Tibial artery (tissue), 4 donors: ENCODE measurements around the gene FAM83G.

ENCODE experiments used
- DNase-seq, 2 donors: peaks; one replicate each; pipeline ENCODE4 v3.0.0-alpha.2; 2019
- H3K27ac ChIP-seq, 2 donors: fragments of 200-600 bp; sonication (generic) in 1 of 2; 1 replicate in 1 of 2; 2 replicates in 1 of 2; pipeline ENCODE4 v1.5.1; 2018 to 2019; ENCODE audit warnings: mild to moderate bottlenecking in 1 of 2
- H3K27me3 ChIP-seq, 2 donors: fragments of 200-600 bp; sonication (generic) in 1 of 2; one replicate each; pipeline versions ENCODE4 v1.5.1 to v1.6.0; 2016 to 2019
- H3K36me3 ChIP-seq, 3 donors: fragments of 200-600 bp; sonication (generic) in 2 of 3; one replicate each; pipeline ENCODE4 v1.5.1; 2016 to 2019; ENCODE audit warnings: mild to moderate bottlenecking in 2 of 3
- H3K4me1 ChIP-seq, 4 donors: fragments of 200-600 bp; sonication (generic) in 2 of 4; 1 replicate in 3 of 4; 2 replicates in 1 of 4; pipeline ENCODE4 v1.5.1; 2016 to 2019
- H3K4me3 ChIP-seq, 2 donors: fragments of 200-600 bp; sonication (generic) in 1 of 2; 1 replicate in 1 of 2; 2 replicates in 1 of 2; pipeline ENCODE4 v1.5.1; 2018 to 2019; ENCODE audit warnings: mild to moderate bottlenecking in 2 of 2
- H3K9me3 ChIP-seq, 3 donors: fragments of 200-600 bp; sonication (generic) in 1 of 3; one replicate each; pipeline ENCODE4 v1.5.1; 2016 to 2019
- intact Hi-C: fragments of 100-400 bp; cut with DNase I; formaldehyde crosslinking; loops from one replicate; pipeline ENCODE4 v1.15.0; 2023; ENCODE audit warnings: low total_unique reads
- TF ChIP-seq, protein P1 (sequence below), 2 experiments: fragments of 200-600 bp in 1 of 2; fragments of 450-650 bp in 1 of 2; IDR thresholded peaks; one replicate each; pipeline ENCODE4 v1.5.1; 2017 to 2019; ENCODE audit warnings: antibody characterized with exemption in 2 of 2, mild to moderate bottlenecking in 1 of 2, moderate library complexity in 1 of 2

Gene FAM83G

DNA sequence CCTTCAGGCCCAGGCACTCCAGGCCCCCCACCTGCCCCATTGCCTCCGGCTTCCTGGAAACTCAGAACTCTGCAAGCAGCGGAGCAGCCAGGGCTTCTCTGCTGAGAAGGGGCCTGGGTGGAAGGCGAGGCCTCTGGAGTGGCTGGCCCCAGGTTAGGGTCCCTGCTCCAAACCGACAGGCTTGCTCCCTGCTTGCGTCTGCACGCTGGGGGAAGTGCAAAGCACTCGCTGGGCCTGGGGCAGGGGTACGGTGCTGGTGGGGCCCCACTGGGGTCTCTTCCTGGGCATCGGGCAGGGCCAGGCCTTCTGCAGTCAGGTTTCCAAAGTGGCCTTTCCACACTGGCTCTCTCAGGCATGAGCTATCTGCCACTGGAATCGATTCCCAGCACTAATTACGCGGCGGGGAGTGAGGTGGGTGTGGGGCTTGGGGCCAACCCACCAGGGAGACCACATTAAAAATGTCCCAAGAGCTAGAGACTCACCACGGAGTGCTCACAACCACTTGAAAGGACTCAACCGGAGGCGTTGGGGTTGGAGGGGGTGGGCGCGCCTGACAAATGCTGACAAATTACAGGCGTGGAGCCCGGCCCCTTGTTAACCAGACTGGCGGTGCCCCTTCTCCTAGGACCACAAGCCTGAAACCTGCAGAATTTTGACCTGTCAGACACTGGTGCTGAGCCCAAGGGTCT is 17.9 kb downstream of the FAM83G start:
- TF ChIP-seq, protein P1, sequence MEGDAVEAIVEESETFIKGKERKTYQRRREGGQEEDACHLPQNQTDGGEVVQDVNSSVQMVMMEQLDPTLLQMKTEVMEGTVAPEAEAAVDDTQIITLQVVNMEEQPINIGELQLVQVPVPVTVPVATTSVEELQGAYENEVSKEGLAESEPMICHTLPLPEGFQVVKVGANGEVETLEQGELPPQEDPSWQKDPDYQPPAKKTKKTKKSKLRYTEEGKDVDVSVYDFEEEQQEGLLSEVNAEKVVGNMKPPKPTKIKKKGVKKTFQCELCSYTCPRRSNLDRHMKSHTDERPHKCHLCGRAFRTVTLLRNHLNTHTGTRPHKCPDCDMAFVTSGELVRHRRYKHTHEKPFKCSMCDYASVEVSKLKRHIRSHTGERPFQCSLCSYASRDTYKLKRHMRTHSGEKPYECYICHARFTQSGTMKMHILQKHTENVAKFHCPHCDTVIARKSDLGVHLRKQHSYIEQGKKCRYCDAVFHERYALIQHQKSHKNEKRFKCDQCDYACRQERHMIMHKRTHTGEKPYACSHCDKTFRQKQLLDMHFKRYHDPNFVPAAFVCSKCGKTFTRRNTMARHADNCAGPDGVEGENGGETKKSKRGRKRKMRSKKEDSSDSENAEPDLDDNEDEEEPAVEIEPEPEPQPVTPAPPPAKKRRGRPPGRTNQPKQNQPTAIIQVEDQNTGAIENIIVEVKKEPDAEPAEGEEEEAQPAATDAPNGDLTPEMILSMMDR (IDR thresholded peaks at IDR 0.05): no peak
- no peak for DNase-seq
- Histone ChIP-seq H3K4me1 (no peaks in the 10 kb centered on the region), H3K27me3 (no peaks in the 10 kb centered on the region), H3K36me3 (peaks cover 0 to 46% (median 10%) of the 10 kb centered on the region in 3 donors), H3K9me3 (no peaks in the 10 kb centered on the region), H3K4me3 (no peak overlapping the region), H3K27ac (no peak overlapping the region)
- intact Hi-C loops: no loop called here

DNA sequence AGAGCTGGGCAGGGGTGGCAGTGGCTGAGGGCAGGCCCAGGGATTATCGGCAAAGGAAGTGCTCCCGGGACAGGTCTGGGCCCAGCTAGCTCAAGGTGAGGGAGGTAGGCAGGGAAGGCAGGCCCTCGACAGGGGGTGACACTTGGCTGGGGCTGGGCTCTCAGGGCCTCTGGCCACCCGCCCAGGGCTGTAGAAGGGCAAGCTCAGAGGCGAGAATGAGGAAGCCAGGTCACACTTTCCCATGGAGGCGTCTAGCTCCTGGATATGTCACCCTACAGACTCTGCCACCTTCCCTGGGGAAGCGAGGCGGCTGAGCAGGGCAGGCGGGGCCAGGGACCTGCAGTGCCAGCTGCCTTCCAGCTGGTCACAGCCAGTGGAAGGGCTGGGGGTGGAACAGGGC is 19.1 kb downstream of the FAM83G start:
- H3K27me3 ChIP-seq: no peaks in the 10 kb centered on the region
- H3K4me3 ChIP-seq: no peak overlapping the region
- H3K27ac ChIP-seq: no peak overlapping the region
- peaks cover 0 to 46% (median 10%) of the 10 kb centered on the region in 3 donors for H3K36me3 ChIP-seq
- TF ChIP-seq, protein P1 (IDR thresholded peaks at IDR 0.05): no peak
- H3K4me1 ChIP-seq: no peaks in the 10 kb centered on the region
- H3K9me3 ChIP-seq: no peaks in the 10 kb centered on the region
- DNase-seq: no peak
- intact Hi-C loops: no loop called here

DNA sequence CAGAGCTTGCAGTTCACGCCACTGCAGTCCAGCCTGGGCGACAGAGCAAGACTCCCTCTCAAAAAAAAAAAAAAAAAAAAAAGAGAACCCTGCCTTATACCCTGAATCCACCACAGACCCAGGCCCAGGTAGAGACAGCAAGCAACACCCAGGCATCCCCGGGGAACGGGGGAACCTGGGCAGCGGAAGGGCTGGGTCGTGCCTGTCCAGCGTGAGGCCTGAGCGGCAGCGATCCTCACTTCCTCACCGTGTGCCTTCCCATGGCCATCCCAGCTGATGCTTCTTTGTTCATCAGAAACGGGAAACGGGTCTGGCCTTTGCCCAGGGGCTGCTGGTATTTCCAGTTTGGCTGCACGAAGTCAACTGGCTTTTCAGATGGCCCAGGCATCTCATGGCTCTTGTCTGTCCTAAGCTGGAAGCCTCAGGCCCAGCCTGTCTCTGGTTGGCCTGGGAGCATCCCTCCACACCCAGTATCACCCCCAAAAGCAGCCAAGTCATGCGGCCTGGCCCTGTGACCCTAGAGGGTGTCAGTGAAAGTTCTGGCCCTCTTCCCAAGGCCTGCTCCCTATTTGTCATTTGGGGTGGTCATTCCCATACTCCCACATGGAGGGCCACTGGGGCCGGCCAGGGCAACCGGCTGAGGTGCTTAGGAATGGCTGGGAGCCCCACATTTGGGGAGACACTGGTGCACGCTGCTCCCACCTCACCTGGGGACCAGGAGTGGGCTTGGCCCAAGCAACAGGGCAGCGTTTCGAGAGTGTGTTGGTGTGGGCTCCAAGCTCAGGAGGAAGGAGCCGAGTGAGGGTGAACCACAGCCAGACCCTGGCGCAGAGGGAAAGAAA is 20.1 kb downstream of the FAM83G start:
- H3K4me3 ChIP-seq: no peak overlapping the region
- intact Hi-C loops: no loop called here
- DNase-seq: no peak
- peaks cover 0 to 49% (median 10%) of the 10 kb centered on the region in 3 donors for H3K36me3 ChIP-seq
- no peaks in the 10 kb centered on the region for H3K27me3 ChIP-seq
- no peak overlapping the region for H3K27ac ChIP-seq
- no peaks in the 10 kb centered on the region for H3K9me3 ChIP-seq
- H3K4me1 ChIP-seq: no peaks in the 10 kb centered on the region
- TF ChIP-seq, protein P1 (IDR thresholded peaks at IDR 0.05): no peak

DNA sequence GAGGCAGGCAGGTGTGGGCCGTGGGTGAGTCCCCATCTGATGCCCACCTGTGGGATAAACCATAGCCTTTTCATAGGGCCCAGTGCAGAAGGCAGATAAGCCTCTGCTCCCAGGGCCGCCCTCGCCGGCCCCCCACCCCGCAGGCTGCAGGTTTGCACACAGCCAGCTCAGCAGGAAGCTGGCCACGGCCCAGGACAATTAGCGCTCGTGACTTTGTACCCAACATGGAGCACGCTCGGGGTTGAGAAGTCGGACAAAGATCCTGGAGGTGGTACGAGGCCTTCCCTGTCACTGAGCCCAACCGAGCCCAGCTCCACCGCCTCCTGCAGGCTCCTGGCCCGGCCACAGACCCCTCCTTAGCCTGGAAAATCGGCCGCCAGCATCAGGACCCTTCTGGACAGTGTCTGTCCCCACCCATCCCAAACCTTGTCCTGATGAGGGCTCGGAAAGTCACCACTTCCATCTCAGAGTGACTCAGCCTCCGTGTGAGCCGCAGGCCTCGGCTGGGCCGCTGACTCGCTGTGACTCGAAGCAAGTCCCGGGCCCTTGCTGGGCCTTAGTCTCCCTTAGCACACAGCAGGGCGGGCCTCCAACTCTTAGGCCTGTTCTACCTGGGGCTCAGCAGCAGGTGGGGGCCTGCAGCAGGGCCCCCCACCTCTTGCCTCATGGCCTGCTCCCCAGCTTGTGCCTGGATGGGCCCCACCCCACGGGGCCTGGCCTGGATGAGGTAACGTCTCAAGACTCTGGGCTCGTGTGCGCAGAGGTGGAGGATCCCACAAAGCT is 22.7 kb downstream of the FAM83G start:
- H3K27ac ChIP-seq: no peak overlapping the region
- no peak for DNase-seq
- H3K9me3 ChIP-seq: no peaks in the 10 kb centered on the region
- no peak overlapping the region for H3K4me3 ChIP-seq
- TF ChIP-seq, protein P1 (IDR thresholded peaks at IDR 0.05): no peak
- intact Hi-C loops: no loop called here
- no peaks in the 10 kb centered on the region for H3K4me1 ChIP-seq
- H3K27me3 ChIP-seq: no peaks in the 10 kb centered on the region
- peaks cover 15 to 60% (median 15%) of the 10 kb centered on the region in 3 donors for H3K36me3 ChIP-seq

DNA sequence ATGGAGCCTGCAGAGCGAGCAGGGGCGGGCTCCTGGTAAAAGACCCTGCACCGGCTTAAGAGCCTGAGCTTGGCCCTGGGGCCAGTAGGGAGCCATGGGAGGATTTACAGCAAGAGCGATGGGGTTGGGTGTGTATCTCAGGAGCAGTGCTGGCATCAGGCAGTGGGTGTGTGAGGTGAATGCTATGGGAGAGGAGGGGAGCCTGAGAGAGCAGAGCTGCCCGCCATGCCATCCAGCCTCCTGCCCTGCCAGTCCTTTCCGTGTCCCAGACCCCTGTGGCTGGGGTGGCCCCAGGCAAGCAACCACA is 23.3 kb downstream of the FAM83G start:
- Histone ChIP-seq H3K9me3 (no peaks in the 10 kb centered on the region), H3K27me3 (no peaks in the 10 kb centered on the region), H3K4me3 (no peak overlapping the region), H3K27ac (no peak overlapping the region), H3K36me3 (peaks cover 15 to 60% (median 17%) of the 10 kb centered on the region in 3 donors), H3K4me1 (no peaks in the 10 kb centered on the region)
- no peak for DNase-seq
- TF ChIP-seq, protein P1 (IDR thresholded peaks at IDR 0.05): no peak
- intact Hi-C loops: no loop called here
